Measurements from ENCODE around the gene NT5DC1. TPM values are rescaled to one million over a fixed set of nuclear protein-coding genes. Genes with fewer than 3 reads are reported as not detected.

NT5DC1 gene
- polyA plus RNA-seq, 1 of the 3 experiments (the other 2 are of a cell fraction), result 20.3 TPM

DNA sequence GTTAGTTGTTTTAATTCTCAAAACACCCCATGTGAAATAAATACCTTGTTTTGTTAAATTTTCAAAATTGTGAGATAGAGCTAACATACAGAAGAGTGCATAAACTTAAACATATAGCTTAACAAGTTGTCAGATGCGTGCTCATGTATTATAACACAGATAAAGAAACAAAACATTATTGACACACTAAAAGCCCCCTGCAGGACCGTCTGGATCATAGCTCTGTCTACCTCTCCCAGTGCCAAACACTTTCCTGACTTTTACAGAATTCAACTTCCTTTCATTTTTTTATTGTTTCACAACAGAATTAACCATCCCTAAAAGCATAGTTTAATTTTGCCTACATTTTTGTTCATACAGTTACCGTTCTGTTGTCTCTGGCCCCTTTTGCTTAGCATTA lies 22.1 kb upstream of the NT5DC1 start:
- Histone ChIP-seq H2AFZ (ENCODE audit: low read depth) (no peak overlapping the region), H3K9ac (no peak overlapping the region), H4K20me1 (ENCODE audit: insufficient read depth) (no peaks in the 10 kb centered on the region), H3K27me3 (ENCODE audit: insufficient read depth) (no peaks in the 10 kb centered on the region), H3K4me1 (ENCODE audit: control insufficient read depth in 1 of 2, insufficient read depth in 2 of 2, low read depth in 1 of 2, low read length in 1 of 2) (no peaks in the 10 kb centered on the region), H3K4me3 (ENCODE audit: low read depth in 2 of 2, low read length in 1 of 2) (no peak overlapping the region), H3K79me2 (ENCODE audit: insufficient read depth) (no peaks in the 10 kb centered on the region), H3F3A (replicated peaks; ENCODE audit: insufficient read depth) (no peaks in the 10 kb centered on the region), H3K4me2 (no peak overlapping the region), H3K36me3 (replicated peaks in 1 of 2; ENCODE audit: control insufficient read depth in 1 of 2, insufficient read depth in 2 of 2, low read length in 1 of 2) (no peaks in the 10 kb centered on the region), H3K9me2 (peaks cover 2% of the 10 kb centered on the region; the same call in 1 of the 2 replicates), H3K9me3 (no peaks in the 10 kb centered on the region), H3K27ac (ENCODE audit: low read depth in 2 of 2, low read length in 1 of 2) (no peak overlapping the region)
- ChIA-PET CTCF (interaction anchor here (1.2 to 1.4 kb wide), 2 partner anchors 66 to 68 kb away, joined by 3 read pairs; no protein-coding TSS in a partner anchor), POLR2A (no interaction called here)
- no peak for DNase-seq
- no peak for TF ChIP-seq MEF2A (IDR thresholded peaks at IDR 0.05; ENCODE audit: borderline replicate concordance, low read depth)
- TF ChIP-seq FOSL2 (IDR thresholded peaks at IDR 0.05; ENCODE audit: borderline replicate concordance, low read depth), result no peak
- TF ChIP-seq GABPA (IDR thresholded peaks at IDR 0.05; ENCODE audit: low read depth), result no peak
- WGBS (ENCODE audit: low lambda C conversion rate), result 73% methylated on average over 3 of the region's 3 CpGs

DNA sequence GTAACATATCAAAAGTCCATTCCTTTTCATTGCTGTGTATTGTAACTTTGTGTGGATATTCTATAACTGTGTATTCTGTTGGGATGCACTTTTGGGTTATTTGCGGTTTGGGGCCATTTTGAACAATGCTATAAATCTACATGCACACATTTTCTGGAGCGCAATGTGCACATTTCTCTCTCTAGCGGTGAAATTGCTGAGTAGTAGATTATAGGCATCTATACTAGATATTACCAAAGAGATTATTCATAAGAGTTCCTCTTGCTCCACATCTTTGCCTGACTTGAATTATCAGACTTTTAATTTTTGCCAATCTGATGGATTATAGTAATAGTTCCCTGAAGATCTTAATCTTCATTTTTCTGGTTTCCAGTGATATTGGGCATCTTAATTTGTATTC lies 21.7 kb upstream of the NT5DC1 start:
- Histone ChIP-seq H3K27ac (ENCODE audit: low read depth in 2 of 2, low read length in 1 of 2) (no peak overlapping the region), H3K4me3 (ENCODE audit: low read depth in 2 of 2, low read length in 1 of 2) (no peak overlapping the region), H4K20me1 (ENCODE audit: insufficient read depth) (no peaks in the 10 kb centered on the region), H2AFZ (ENCODE audit: low read depth) (no peak overlapping the region), H3K27me3 (ENCODE audit: insufficient read depth) (no peaks in the 10 kb centered on the region), H3K9ac (no peak overlapping the region), H3K36me3 (replicated peaks in 1 of 2; ENCODE audit: control insufficient read depth in 1 of 2, insufficient read depth in 2 of 2, low read length in 1 of 2) (no peaks in the 10 kb centered on the region), H3F3A (replicated peaks; ENCODE audit: insufficient read depth) (no peaks in the 10 kb centered on the region), H3K79me2 (ENCODE audit: insufficient read depth) (no peaks in the 10 kb centered on the region), H3K9me3 (no peaks in the 10 kb centered on the region), H3K4me2 (no peak overlapping the region), H3K4me1 (ENCODE audit: control insufficient read depth in 1 of 2, insufficient read depth in 2 of 2, low read depth in 1 of 2, low read length in 1 of 2) (no peaks in the 10 kb centered on the region), H3K9me2 (peaks cover 2% of the 10 kb centered on the region; the same call in 1 of the 2 replicates)
- no peak for DNase-seq
- 87% methylated on average over 3 of the region's 3 CpGs for WGBS (ENCODE audit: low lambda C conversion rate)
- ChIA-PET POLR2A (no interaction called here), CTCF (interaction anchor here (1.2 kb wide), 1 partner anchor 68 kb away, joined by 3 read pairs; no protein-coding TSS in a partner anchor)
- TF ChIP-seq GATA2 (CRISPR knock-in tag; IDR thresholded peaks at IDR 0.05) (no peak), FOSL2 (IDR thresholded peaks at IDR 0.05; ENCODE audit: borderline replicate concordance, low read depth) (no peak), FOXJ3 (CRISPR knock-in tag; IDR thresholded peaks at IDR 0.05) (no peak), RXRA (IDR thresholded peaks at IDR 0.05; ENCODE audit: borderline replicate concordance, low read depth) (no peak), TAF1 (IDR thresholded peaks at IDR 0.05; ENCODE audit: borderline replicate concordance, low read depth, low read length) (no peak), TCF12 (IDR thresholded peaks at IDR 0.05) (no peak), MXI1 (IDR thresholded peaks at IDR 0.05; ENCODE audit: low read depth, low read length) (no peak), SMC3 (IDR thresholded peaks at IDR 0.05; ENCODE audit: low read depth, low read length) (no peak), GABPA (IDR thresholded peaks at IDR 0.05; ENCODE audit: low read depth) (no peak), EP300 (IDR thresholded peaks at IDR 0.05; ENCODE audit: borderline replicate concordance in 1 of 2, low read depth in 1 of 2, low read length in 1 of 2) (no peak), NRF1 (IDR thresholded peaks at IDR 0.05; ENCODE audit: low read depth, low read length) (no peak), CHD2 (IDR thresholded peaks at IDR 0.05; ENCODE audit: low read length, partially characterized antibody) (no peak), MEF2A (IDR thresholded peaks at IDR 0.05; ENCODE audit: borderline replicate concordance, low read depth) (no peak)
- TF ChIP-seq, protein P1, sequence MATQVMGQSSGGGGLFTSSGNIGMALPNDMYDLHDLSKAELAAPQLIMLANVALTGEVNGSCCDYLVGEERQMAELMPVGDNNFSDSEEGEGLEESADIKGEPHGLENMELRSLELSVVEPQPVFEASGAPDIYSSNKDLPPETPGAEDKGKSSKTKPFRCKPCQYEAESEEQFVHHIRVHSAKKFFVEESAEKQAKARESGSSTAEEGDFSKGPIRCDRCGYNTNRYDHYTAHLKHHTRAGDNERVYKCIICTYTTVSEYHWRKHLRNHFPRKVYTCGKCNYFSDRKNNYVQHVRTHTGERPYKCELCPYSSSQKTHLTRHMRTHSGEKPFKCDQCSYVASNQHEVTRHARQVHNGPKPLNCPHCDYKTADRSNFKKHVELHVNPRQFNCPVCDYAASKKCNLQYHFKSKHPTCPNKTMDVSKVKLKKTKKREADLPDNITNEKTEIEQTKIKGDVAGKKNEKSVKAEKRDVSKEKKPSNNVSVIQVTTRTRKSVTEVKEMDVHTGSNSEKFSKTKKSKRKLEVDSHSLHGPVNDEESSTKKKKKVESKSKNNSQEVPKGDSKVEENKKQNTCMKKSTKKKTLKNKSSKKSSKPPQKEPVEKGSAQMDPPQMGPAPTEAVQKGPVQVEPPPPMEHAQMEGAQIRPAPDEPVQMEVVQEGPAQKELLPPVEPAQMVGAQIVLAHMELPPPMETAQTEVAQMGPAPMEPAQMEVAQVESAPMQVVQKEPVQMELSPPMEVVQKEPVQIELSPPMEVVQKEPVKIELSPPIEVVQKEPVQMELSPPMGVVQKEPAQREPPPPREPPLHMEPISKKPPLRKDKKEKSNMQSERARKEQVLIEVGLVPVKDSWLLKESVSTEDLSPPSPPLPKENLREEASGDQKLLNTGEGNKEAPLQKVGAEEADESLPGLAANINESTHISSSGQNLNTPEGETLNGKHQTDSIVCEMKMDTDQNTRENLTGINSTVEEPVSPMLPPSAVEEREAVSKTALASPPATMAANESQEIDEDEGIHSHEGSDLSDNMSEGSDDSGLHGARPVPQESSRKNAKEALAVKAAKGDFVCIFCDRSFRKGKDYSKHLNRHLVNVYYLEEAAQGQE (IDR thresholded peaks at IDR 0.05; ENCODE audit: low read depth, low read length), result no peak
- TF ChIP-seq, protein P2, sequence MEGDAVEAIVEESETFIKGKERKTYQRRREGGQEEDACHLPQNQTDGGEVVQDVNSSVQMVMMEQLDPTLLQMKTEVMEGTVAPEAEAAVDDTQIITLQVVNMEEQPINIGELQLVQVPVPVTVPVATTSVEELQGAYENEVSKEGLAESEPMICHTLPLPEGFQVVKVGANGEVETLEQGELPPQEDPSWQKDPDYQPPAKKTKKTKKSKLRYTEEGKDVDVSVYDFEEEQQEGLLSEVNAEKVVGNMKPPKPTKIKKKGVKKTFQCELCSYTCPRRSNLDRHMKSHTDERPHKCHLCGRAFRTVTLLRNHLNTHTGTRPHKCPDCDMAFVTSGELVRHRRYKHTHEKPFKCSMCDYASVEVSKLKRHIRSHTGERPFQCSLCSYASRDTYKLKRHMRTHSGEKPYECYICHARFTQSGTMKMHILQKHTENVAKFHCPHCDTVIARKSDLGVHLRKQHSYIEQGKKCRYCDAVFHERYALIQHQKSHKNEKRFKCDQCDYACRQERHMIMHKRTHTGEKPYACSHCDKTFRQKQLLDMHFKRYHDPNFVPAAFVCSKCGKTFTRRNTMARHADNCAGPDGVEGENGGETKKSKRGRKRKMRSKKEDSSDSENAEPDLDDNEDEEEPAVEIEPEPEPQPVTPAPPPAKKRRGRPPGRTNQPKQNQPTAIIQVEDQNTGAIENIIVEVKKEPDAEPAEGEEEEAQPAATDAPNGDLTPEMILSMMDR (IDR thresholded peaks at IDR 0.05), result no peak
- TF ChIP-seq, protein P3, sequence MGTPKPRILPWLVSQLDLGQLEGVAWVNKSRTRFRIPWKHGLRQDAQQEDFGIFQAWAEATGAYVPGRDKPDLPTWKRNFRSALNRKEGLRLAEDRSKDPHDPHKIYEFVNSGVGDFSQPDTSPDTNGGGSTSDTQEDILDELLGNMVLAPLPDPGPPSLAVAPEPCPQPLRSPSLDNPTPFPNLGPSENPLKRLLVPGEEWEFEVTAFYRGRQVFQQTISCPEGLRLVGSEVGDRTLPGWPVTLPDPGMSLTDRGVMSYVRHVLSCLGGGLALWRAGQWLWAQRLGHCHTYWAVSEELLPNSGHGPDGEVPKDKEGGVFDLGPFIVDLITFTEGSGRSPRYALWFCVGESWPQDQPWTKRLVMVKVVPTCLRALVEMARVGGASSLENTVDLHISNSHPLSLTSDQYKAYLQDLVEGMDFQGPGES (IDR thresholded peaks at IDR 0.05; ENCODE audit: low read depth, low read length), result no peak
- TF ChIP-seq, protein P4, sequence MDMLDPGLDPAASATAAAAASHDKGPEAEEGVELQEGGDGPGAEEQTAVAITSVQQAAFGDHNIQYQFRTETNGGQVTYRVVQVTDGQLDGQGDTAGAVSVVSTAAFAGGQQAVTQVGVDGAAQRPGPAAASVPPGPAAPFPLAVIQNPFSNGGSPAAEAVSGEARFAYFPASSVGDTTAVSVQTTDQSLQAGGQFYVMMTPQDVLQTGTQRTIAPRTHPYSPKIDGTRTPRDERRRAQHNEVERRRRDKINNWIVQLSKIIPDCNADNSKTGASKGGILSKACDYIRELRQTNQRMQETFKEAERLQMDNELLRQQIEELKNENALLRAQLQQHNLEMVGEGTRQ (IDR thresholded peaks at IDR 0.05; ENCODE audit: borderline replicate concordance, low read depth, low read length), result no peak
